Measurements from ENCODE around the gene NDFIP1. TPM values are rescaled to one million over a fixed set of nuclear protein-coding genes. Genes with fewer than 3 reads are reported as not detected.

The NDFIP1 gene
- total and polyA plus RNA-seq, 2 of the 4 experiments (the other 2 are of a cell fraction) = 7.7 to 15.4 TPM

GRCh38 chr5:142065273-142065672 is 43.3 kb upstream of the NDFIP1 start:
- Histone ChIP-seq H3K79me1 (ENCODE audit: low read depth in 1 of 2, low read length in 2 of 2) (no peaks in the 10 kb centered on the region), H2AFZ (replicated peaks; ENCODE audit: low read length, poor library complexity) (no peak overlapping the region), H3K9me1 (ENCODE audit: insufficient read depth, low read length) (no peaks in the 10 kb centered on the region; the same call in 1 of the 2 replicates), H3K14ac (replicated peaks; ENCODE audit: low read depth, low read length) (no peak overlapping the region), H3K9ac (ENCODE audit: low read depth, low read length) (no peak overlapping the region), H3K4me1 (ENCODE audit: control insufficient read depth, insufficient read depth, low read length) (peaks cover 8% of the 10 kb centered on the region), H2BK15ac (ENCODE audit: low read depth, low read length) (no peak overlapping the region), H4K5ac (ENCODE audit: low read depth, low read length) (no peak overlapping the region), H3K9me3 (ENCODE audit: control insufficient read depth, insufficient read depth, low read length) (no peaks in the 10 kb centered on the region), H3K56ac (ENCODE audit: extremely low read depth, insufficient read depth, low read length) (no peak overlapping the region), H4K8ac (ENCODE audit: low read depth in 2 of 2, low read length in 2 of 2) (no peak overlapping the region), H3K4me2 (ENCODE audit: low read depth, low read length) (no peak overlapping the region), H3K4me3 (ENCODE audit: insufficient read depth, low read depth, low read length) (no peak overlapping the region), H2BK20ac (ENCODE audit: low read depth, low read length) (no peak overlapping the region), H2BK120ac (ENCODE audit: low read depth, low read length) (no peak overlapping the region), H4K20me1 (ENCODE audit: insufficient read depth, low read length) (no peaks in the 10 kb centered on the region), H4K91ac (ENCODE audit: insufficient read depth, low read depth, low read length) (no peak overlapping the region), H2BK5ac (ENCODE audit: low read depth, low read length, poor library complexity, severe bottlenecking) (no peak overlapping the region), H3K23ac (ENCODE audit: low read depth, low read length) (no peak overlapping the region), H3K27me3 (ENCODE audit: control insufficient read depth, insufficient read depth, low read length) (peaks cover 13% of the 10 kb centered on the region), H3K4ac (ENCODE audit: low read depth, low read length) (no peak overlapping the region), H3K27ac (ENCODE audit: insufficient read depth, low read length) (no peak overlapping the region), H2AK5ac (ENCODE audit: low read depth, low read length) (no peak overlapping the region), H2AK9ac (replicated peaks; ENCODE audit: low read depth, low read length, poor library complexity) (no peak overlapping the region), H3K36me3 (ENCODE audit: control insufficient read depth, insufficient read depth, low read length) (no peaks in the 10 kb centered on the region), H3K18ac (ENCODE audit: low read depth, low read length) (no peak overlapping the region)
- in situ Hi-C loops (cut with MboI; ENCODE audit: low sequenced_read_pairs) (no loop called here), intact Hi-C loops (cut with micrococcal nuclease) (no loop called here), dilution Hi-C loops (cut with HindIII; ENCODE audit: low sequenced_read_pairs, unreplicated experiment) (no loop called here)
- ATAC-seq (ENCODE audit: low read depth) (peak; percentile 49; the same call in 1 of the 2 replicates), DNase-seq (peak; percentile 38)
- CTCF ChIA-PET = no interaction called here
- TF ChIP-seq RCOR1 (IDR thresholded peaks at IDR 0.05; ENCODE audit: insufficient replicate concordance, low read length) = no peak
- no peak for TF ChIP-seq POLR2A (IDR thresholded peaks at IDR 0.05; ENCODE audit: low read depth, low read length)
- no peak for TF ChIP-seq SMC3 (IDR thresholded peaks at IDR 0.05; ENCODE audit: low read depth, low read length)
- TF ChIP-seq RAD21 (IDR thresholded peaks at IDR 0.05; ENCODE audit: low read length) = no peak
- TF ChIP-seq CEBPB (IDR thresholded peaks at IDR 0.05; ENCODE audit: low read depth, low read length) = no peak
- TF ChIP-seq RFX5 (IDR thresholded peaks at IDR 0.05; ENCODE audit: low read depth, low read length) = no peak
- WGBS, 2 experiments (ENCODE audit: extremely low coverage in 2 of 2, insufficient read length in 1 of 2) = no CpG with 5 or more reads among the region's 2 CpGs
- POLR2A ChIA-PET (ENCODE audit: unreplicated experiment) = interaction anchor here (0.6 kb wide), 1 partner anchor 27 kb away, joined by 4 read pairs; no protein-coding TSS in a partner anchor
- no TSS peak for BruUV-seq (replicated peaks)
